Prostate gland (tissue), 2 donors: ENCODE measurements around the gene EIF2AK2. TPM values are rescaled to one million over a fixed set of nuclear protein-coding genes. Genes with fewer than 3 reads are reported as not detected.

Experiments used
- DNase-seq: peaks from one replicate; pipeline ENCODE4 v3.0.0-alpha.2; 2019; ENCODE audit warnings: low spot score
- H3K27ac ChIP-seq, 2 donors: fragments of 200-600 bp; sonication (generic); 2 replicates each; pipeline ENCODE4 v1.5.1; 2017 to 2019
- H3K27me3 ChIP-seq: fragments of 200-600 bp; sonication (generic); replicated peaks from 2 replicates; pipeline ENCODE4 v1.5.1; 2019; ENCODE audit not compliant: insufficient read depth
- H3K36me3 ChIP-seq, 2 donors: fragments of 200-600 bp; sonication (generic); 1 replicate in 1 of 2; 2 replicates in 1 of 2; pipeline versions ENCODE4 v1.5.1 to v1.8.1; 2017 to 2019
- H3K4me1 ChIP-seq: fragments of 200-600 bp; sonication (generic); replicated peaks from 2 replicates; pipeline ENCODE4 v1.5.1; 2019
- H3K4me3 ChIP-seq, 2 donors: fragments of 200-600 bp; sonication (generic); 2 replicates each; pipeline ENCODE4 v1.5.1; 2017 to 2019
- H3K9me3 ChIP-seq: fragments of 200-600 bp; sonication (generic); 2 replicates; pipeline ENCODE4 v1.5.1; 2017
- POLR2A ChIP-seq: fragments of 450-650 bp; IDR thresholded peaks from one replicate; pipeline ENCODE4 v1.6.1; 2016; ENCODE audit warnings: antibody characterized with exemption, mild to moderate bottlenecking
- POLR2AphosphoS5 ChIP-seq: sonication (generic); formaldehyde crosslinking; IDR thresholded peaks from one replicate; pipeline ENCODE4 v1.6.1; 2017; ENCODE audit warnings: antibody characterized with exemption
- WGBS: methylation state at CpG from one replicate; pipeline ENCODE4 v1.1.5; 2018; 5-methylcytosine and 5-hydroxymethylcytosine counted together
- intact Hi-C: fragments of 100-400 bp; cut with DNase I; formaldehyde crosslinking; loops from one replicate; pipeline ENCODE4 v1.14.2; 2022
- total RNA-seq, 2 donors: library from RNA; depleted of rRNA; stranded (reverse); fragments of >200 nt; gene quantifications; one replicate each; pipeline ENCODE4 v1.1.0, GENCODE V29; 2016
- TF ChIP-seq, protein P1 (sequence below), 4 experiments: fragments of 200-600 bp in 2 of 4; fragments of 450-650 bp in 2 of 4; sonication (generic) in 2 of 4; IDR thresholded peaks; 1 replicate in 3 of 4; 2 replicates in 1 of 4; pipeline ENCODE4 v1.5.1; 2016 to 2019; ENCODE audit warnings: antibody characterized with exemption in 4 of 4, mild to moderate bottlenecking in 2 of 4, moderate library complexity in 2 of 4

Gene EIF2AK2
- total RNA-seq, 2 donors from 2014 or later = 20.8 to 32.1 TPM

GRCh38 chr2:37171624-37171950, 14.8 kb upstream of the EIF2AK2 start:
- Histone ChIP-seq H3K4me3 (no peak overlapping the region), H3K27me3 (no peaks in the 10 kb centered on the region), H3K36me3 (no peaks in the 10 kb centered on the region), H3K4me1 (no peaks in the 10 kb centered on the region), H3K9me3 (no peaks in the 10 kb centered on the region), H3K27ac (no peak overlapping the region)
- no peak for DNase-seq
- intact Hi-C loops = no loop called here
- TF ChIP-seq POLR2AphosphoS5 (no peak), POLR2A (no peak)
- TF ChIP-seq, protein P1, sequence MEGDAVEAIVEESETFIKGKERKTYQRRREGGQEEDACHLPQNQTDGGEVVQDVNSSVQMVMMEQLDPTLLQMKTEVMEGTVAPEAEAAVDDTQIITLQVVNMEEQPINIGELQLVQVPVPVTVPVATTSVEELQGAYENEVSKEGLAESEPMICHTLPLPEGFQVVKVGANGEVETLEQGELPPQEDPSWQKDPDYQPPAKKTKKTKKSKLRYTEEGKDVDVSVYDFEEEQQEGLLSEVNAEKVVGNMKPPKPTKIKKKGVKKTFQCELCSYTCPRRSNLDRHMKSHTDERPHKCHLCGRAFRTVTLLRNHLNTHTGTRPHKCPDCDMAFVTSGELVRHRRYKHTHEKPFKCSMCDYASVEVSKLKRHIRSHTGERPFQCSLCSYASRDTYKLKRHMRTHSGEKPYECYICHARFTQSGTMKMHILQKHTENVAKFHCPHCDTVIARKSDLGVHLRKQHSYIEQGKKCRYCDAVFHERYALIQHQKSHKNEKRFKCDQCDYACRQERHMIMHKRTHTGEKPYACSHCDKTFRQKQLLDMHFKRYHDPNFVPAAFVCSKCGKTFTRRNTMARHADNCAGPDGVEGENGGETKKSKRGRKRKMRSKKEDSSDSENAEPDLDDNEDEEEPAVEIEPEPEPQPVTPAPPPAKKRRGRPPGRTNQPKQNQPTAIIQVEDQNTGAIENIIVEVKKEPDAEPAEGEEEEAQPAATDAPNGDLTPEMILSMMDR (IDR thresholded peaks at IDR 0.05) = no peak

GRCh38 chr2:37168217-37168981, 11.6 kb upstream of the EIF2AK2 start:
- no peaks in the 10 kb centered on the region for H3K36me3 ChIP-seq
- H3K4me3 ChIP-seq = no peak overlapping the region
- no peaks in the 10 kb centered on the region for H3K9me3 ChIP-seq
- intact Hi-C loops = no loop called here
- no peak for TF ChIP-seq POLR2AphosphoS5
- TF ChIP-seq, protein P1 (IDR thresholded peaks at IDR 0.05) = peak in 3 of 4 experiments; percentile 38 to 55 (median 52)
- no peaks in the 10 kb centered on the region for H3K27me3 ChIP-seq
- no peak overlapping the region for H3K27ac ChIP-seq
- DNase-seq = no peak
- no peaks in the 10 kb centered on the region for H3K4me1 ChIP-seq
- WGBS = 54% methylated on average over 17 of the region's 17 CpGs

GRCh38 chr2:37167636-37168180, 10.9 kb upstream of the EIF2AK2 start:
- 94% methylated on average over 3 of the region's 3 CpGs for WGBS
- H3K27ac ChIP-seq = no peak overlapping the region
- intact Hi-C loops = no loop called here

DNA sequence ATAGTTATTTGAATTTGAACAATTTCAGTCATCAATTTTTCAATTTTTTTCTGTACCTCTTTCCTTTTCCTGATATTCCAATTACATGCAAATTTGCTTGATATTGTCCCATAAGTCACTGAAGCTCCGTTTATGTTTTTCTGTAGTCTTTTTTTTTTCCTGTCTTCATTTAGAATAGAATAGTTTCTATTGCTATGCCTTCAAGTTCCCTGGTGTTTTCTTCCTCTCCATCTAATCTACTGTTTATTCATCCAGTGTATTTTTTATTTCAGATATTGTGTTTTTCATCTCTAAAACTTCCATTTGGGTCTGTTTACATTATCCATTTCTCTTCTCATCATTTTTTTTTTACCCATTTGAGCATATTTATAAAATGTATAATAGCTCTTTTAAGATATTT, 8.0 kb upstream of the EIF2AK2 start:
- Histone ChIP-seq H3K27me3 (no peaks in the 10 kb centered on the region), H3K27ac (no peak overlapping the region), H3K36me3 (no peaks in the 10 kb centered on the region), H3K4me1 (no peaks in the 10 kb centered on the region), H3K9me3 (no peaks in the 10 kb centered on the region), H3K4me3 (no peak overlapping the region)
- DNase-seq = no peak
- intact Hi-C loops = no loop called here
- 95% methylated on average over 1 of the region's 1 CpG for WGBS
- TF ChIP-seq, protein P1 (IDR thresholded peaks at IDR 0.05) = no peak
- no peak for TF ChIP-seq POLR2AphosphoS5
- TF ChIP-seq POLR2A = no peak

More at GRCh38 chr2:37167636-37168180, 10.9 kb upstream of the EIF2AK2 start:
- no peak for DNase-seq
- Histone ChIP-seq H3K4me3 (no peak overlapping the region), H3K4me1 (no peaks in the 10 kb centered on the region), H3K36me3 (no peaks in the 10 kb centered on the region), H3K27me3 (no peaks in the 10 kb centered on the region), H3K9me3 (no peaks in the 10 kb centered on the region)
- TF ChIP-seq, protein P1 (IDR thresholded peaks at IDR 0.05) = no peak
- TF ChIP-seq POLR2A = no peak
- no peak for TF ChIP-seq POLR2AphosphoS5
